Measurements from ENCODE around the gene STOML3.

The STOML3 gene

GRCh38 chr13:38943231-38943630 is 47.4 kb downstream of the STOML3 start:
- ATAC-seq (replicated peaks; ENCODE audit: extremely low read depth, poor library complexity, severe bottlenecking) (no peak), DNase-seq (ENCODE audit: low spot score in 2 of 2) (no peak)
- Mint-ChIP-seq H3K4me1 (no peaks in the 10 kb centered on the region), H3K27ac (ENCODE audit: low read depth) (no peak overlapping the region), H3K4me3 (no peak overlapping the region), H3K9me3 (no peaks in the 10 kb centered on the region), H3K36me3 (ENCODE audit: insufficient read depth) (no peaks in the 10 kb centered on the region), H3K27me3 (peaks cover 7% of the 10 kb centered on the region)

GRCh38 chr13:38941353-38941945 is 49.2 kb downstream of the STOML3 start:
- H3K36me3 Mint-ChIP-seq (ENCODE audit: insufficient read depth) = no peaks in the 10 kb centered on the region
- H3K9me3 Mint-ChIP-seq = no peaks in the 10 kb centered on the region
- H3K27me3 Mint-ChIP-seq = peaks cover 11% of the 10 kb centered on the region
- DNase-seq (ENCODE audit: low spot score in 2 of 2) = no peak
- H3K4me3 Mint-ChIP-seq = no peak overlapping the region
- no peak overlapping the region for H3K27ac Mint-ChIP-seq (ENCODE audit: low read depth)
- no peaks in the 10 kb centered on the region for H3K4me1 Mint-ChIP-seq
- ATAC-seq (replicated peaks; ENCODE audit: extremely low read depth, poor library complexity, severe bottlenecking) = no peak

- ATAC-seq (replicated peaks; ENCODE audit: extremely low read depth, poor library complexity, severe bottlenecking) (no peak), DNase-seq (ENCODE audit: low spot score in 2 of 2) (no peak)
- Mint-ChIP-seq H3K4me3 (no peak overlapping the region), H3K4me1 (no peaks in the 10 kb centered on the region), H3K9me3 (no peaks in the 10 kb centered on the region), H3K27ac (ENCODE audit: low read depth) (no peak overlapping the region), H3K36me3 (ENCODE audit: insufficient read depth) (no peaks in the 10 kb centered on the region), H3K27me3 (peaks cover 18% of the 10 kb centered on the region)
These were observed 56.8 kb downstream of the STOML3 start for GRCh38 chr13:38933786-38934185.

DNA sequence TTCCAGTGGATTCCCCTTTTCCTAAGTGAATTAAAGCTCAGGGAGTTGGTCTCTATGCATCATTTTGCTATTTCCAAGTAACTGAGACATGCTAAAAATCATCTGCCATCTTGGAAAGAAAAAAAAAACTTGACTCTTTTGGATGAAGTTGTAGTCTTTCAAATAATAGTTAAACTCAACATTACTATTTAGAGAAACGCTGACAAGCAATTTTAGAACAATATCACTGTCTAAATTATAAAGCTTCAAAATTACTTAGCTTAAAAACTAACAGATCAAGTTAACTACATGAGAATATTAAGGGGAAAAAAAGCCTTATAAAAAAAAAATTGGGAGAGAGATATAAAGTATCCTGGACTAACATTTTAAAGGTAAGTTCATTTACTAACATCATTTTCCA is 68.5 kb downstream of the STOML3 start:
- Mint-ChIP-seq H3K36me3 (ENCODE audit: insufficient read depth) (peaks cover 1% of the 10 kb centered on the region), H3K27me3 (peaks cover 89% of the 10 kb centered on the region), H3K9me3 (no peaks in the 10 kb centered on the region), H3K4me1 (no peaks in the 10 kb centered on the region), H3K27ac (ENCODE audit: low read depth) (no peak overlapping the region), H3K4me3 (no peak overlapping the region)
- no peak for DNase-seq (ENCODE audit: low spot score in 2 of 2)
- ATAC-seq (replicated peaks; ENCODE audit: extremely low read depth, poor library complexity, severe bottlenecking) = no peak

GRCh38 chr13:38921081-38921480 is 69.5 kb downstream of the STOML3 start:
- no peak overlapping the region for H3K27ac Mint-ChIP-seq (ENCODE audit: low read depth)
- H3K9me3 Mint-ChIP-seq = no peaks in the 10 kb centered on the region
- ATAC-seq (replicated peaks; ENCODE audit: extremely low read depth, poor library complexity, severe bottlenecking) (no peak), DNase-seq (ENCODE audit: low spot score in 2 of 2) (no peak)
- H3K36me3 Mint-ChIP-seq (ENCODE audit: insufficient read depth) = peaks cover 1% of the 10 kb centered on the region
- H3K4me3 Mint-ChIP-seq = no peak overlapping the region
- H3K4me1 Mint-ChIP-seq = no peaks in the 10 kb centered on the region
- peaks cover 86% of the 10 kb centered on the region for H3K27me3 Mint-ChIP-seq
